A549 (cell line): ENCODE results near the gene CRTC3.

Source experiments
- CHD2 ChIP-seq: fragments of 150-350 bp; IDR thresholded peaks from 2 replicates; pipeline ENCODE4 v1.6.1; 2014; ENCODE audit warnings: low read length; ENCODE audit not compliant: partially characterized antibody
- EP300 ChIP-seq, 2 experiments: fragments of >200 bp; sonication (Bioruptor Twin); formaldehyde crosslinking; IDR thresholded peaks; 2 replicates in 1 of 2; 3 replicates in 1 of 2; pipeline ENCODE4 v1.6.1; 2016 to 2017
- NPAS2 ChIP-seq: fragments of 250-450 bp; sonication (Bioruptor Pico); IDR thresholded peaks from 2 replicates; pipeline ENCODE4 v1.8.0; 2022; ENCODE audit warnings: mild to moderate bottlenecking, moderate library complexity, borderline replicate concordance
- POLR2A ChIP-seq: IDR thresholded peaks from 2 replicates; pipeline ENCODE4 v1.6.1; 2012; ENCODE audit warnings: mild to moderate bottlenecking, low read length
- POLR2AphosphoS2 ChIP-seq: conservative IDR thresholded peaks from 2 replicates; pipeline ENCODE4 v1.6.1; 2012; ENCODE audit warnings: low read length, improper control_type of control experiment, inconsistent platforms
- TF ChIP-seq, protein P1 (sequence below): fragments of 150-350 bp; IDR thresholded peaks from 2 replicates; pipeline ENCODE4 v1.6.1; 2014; ENCODE audit warnings: low read depth, mild to moderate bottlenecking, low read length
- TF ChIP-seq, protein P2 (sequence below): fragments of >200 bp; sonication (Bioruptor Twin); formaldehyde crosslinking; IDR thresholded peaks from 3 replicates; pipeline ENCODE4 v1.5.1; 2016
- TF ChIP-seq, protein P3 (sequence below): fragments of 200-600 bp; sonication (generic); IDR thresholded peaks from 2 replicates; pipeline ENCODE4 v1.6.1; 2016; ENCODE audit warnings: antibody characterized with exemption, mild to moderate bottlenecking, moderate library complexity

DNA sequence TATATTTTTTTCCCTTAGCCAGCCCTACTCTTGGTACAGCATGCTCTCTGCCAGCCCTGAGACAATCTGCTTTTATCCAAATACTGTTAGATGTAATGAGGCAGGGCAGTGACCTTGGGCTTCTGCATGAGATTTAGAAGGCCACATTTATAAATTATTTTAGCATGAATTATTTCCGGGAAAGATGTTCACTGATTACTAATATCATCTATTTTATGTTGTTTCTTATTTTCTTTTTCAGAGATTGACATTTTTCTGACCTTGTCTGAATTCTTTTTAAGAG is 23.1 kb downstream of the CRTC3 start:
- TF ChIP-seq, protein P1, sequence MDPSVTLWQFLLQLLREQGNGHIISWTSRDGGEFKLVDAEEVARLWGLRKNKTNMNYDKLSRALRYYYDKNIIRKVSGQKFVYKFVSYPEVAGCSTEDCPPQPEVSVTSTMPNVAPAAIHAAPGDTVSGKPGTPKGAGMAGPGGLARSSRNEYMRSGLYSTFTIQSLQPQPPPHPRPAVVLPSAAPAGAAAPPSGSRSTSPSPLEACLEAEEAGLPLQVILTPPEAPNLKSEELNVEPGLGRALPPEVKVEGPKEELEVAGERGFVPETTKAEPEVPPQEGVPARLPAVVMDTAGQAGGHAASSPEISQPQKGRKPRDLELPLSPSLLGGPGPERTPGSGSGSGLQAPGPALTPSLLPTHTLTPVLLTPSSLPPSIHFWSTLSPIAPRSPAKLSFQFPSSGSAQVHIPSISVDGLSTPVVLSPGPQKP = no peak
- TF ChIP-seq NPAS2 (CRISPR knock-in tag) (no peak), POLR2A (no peak), CHD2 (no peak), POLR2AphosphoS2 (no peak), EP300 (IDR thresholded peaks at IDR 0.05) (no peak)
- TF ChIP-seq, protein P2, sequence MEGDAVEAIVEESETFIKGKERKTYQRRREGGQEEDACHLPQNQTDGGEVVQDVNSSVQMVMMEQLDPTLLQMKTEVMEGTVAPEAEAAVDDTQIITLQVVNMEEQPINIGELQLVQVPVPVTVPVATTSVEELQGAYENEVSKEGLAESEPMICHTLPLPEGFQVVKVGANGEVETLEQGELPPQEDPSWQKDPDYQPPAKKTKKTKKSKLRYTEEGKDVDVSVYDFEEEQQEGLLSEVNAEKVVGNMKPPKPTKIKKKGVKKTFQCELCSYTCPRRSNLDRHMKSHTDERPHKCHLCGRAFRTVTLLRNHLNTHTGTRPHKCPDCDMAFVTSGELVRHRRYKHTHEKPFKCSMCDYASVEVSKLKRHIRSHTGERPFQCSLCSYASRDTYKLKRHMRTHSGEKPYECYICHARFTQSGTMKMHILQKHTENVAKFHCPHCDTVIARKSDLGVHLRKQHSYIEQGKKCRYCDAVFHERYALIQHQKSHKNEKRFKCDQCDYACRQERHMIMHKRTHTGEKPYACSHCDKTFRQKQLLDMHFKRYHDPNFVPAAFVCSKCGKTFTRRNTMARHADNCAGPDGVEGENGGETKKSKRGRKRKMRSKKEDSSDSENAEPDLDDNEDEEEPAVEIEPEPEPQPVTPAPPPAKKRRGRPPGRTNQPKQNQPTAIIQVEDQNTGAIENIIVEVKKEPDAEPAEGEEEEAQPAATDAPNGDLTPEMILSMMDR = no peak
- TF ChIP-seq, protein P3, sequence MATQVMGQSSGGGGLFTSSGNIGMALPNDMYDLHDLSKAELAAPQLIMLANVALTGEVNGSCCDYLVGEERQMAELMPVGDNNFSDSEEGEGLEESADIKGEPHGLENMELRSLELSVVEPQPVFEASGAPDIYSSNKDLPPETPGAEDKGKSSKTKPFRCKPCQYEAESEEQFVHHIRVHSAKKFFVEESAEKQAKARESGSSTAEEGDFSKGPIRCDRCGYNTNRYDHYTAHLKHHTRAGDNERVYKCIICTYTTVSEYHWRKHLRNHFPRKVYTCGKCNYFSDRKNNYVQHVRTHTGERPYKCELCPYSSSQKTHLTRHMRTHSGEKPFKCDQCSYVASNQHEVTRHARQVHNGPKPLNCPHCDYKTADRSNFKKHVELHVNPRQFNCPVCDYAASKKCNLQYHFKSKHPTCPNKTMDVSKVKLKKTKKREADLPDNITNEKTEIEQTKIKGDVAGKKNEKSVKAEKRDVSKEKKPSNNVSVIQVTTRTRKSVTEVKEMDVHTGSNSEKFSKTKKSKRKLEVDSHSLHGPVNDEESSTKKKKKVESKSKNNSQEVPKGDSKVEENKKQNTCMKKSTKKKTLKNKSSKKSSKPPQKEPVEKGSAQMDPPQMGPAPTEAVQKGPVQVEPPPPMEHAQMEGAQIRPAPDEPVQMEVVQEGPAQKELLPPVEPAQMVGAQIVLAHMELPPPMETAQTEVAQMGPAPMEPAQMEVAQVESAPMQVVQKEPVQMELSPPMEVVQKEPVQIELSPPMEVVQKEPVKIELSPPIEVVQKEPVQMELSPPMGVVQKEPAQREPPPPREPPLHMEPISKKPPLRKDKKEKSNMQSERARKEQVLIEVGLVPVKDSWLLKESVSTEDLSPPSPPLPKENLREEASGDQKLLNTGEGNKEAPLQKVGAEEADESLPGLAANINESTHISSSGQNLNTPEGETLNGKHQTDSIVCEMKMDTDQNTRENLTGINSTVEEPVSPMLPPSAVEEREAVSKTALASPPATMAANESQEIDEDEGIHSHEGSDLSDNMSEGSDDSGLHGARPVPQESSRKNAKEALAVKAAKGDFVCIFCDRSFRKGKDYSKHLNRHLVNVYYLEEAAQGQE = no peak
